Measurements from ENCODE around the gene SLC9A9. TPM values are rescaled to one million over a fixed set of nuclear protein-coding genes. Genes with fewer than 3 reads are reported as not detected.
"Not testable (repeated sequence)": the region's sequence is repeated elsewhere in the genome, so short reads cannot be mapped to it uniquely, and the experiment has no call there.

The SLC9A9 gene
- total and polyA plus RNA-seq, 8 donors = 0.28 to 5.9 (median 0.75) TPM

DNA sequence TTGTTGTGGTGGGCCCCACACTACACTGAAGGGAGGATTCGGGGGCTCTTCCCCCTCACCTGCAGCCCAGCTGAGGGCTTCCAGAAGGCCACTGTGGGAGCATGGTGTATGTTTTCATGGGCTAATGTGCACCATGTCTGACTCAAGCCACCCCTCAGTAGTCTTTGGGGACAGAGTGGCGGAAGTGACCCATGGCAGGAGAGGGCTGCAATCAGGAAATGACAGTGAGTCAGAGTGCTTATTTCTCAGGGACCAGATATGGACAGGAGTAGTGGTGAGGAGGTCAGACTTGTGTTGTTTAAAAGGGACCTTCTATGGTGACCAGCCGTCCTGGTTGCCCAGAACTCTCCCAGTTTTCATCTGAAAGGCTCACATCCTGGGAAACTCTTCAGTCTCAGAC is 32.8 kb upstream of the SLC9A9 start:
- Histone ChIP-seq H3K4me1 (no peaks in the 10 kb centered on the region), H3K9me3 (no peaks in the 10 kb centered on the region), H3K27ac (no peak overlapping the region), H3K4me3 (no peak overlapping the region), H3K27me3 (no peaks in the 10 kb centered on the region), H3K36me3 (no peaks in the 10 kb centered on the region)
- intact Hi-C loops (cut with DNase I) = loop anchor here in 1 of 3 donors (10.0 kb wide), 1 partner anchor 894 kb away; no protein-coding TSS in a partner anchor
- no peak for FAIRE-seq
- 61 to 82% methylated on average over 3 of the region's 3 CpGs for WGBS, 2 donors
- DNase-seq = no peak
- no peak for ATAC-seq
- TF ChIP-seq, protein P1, sequence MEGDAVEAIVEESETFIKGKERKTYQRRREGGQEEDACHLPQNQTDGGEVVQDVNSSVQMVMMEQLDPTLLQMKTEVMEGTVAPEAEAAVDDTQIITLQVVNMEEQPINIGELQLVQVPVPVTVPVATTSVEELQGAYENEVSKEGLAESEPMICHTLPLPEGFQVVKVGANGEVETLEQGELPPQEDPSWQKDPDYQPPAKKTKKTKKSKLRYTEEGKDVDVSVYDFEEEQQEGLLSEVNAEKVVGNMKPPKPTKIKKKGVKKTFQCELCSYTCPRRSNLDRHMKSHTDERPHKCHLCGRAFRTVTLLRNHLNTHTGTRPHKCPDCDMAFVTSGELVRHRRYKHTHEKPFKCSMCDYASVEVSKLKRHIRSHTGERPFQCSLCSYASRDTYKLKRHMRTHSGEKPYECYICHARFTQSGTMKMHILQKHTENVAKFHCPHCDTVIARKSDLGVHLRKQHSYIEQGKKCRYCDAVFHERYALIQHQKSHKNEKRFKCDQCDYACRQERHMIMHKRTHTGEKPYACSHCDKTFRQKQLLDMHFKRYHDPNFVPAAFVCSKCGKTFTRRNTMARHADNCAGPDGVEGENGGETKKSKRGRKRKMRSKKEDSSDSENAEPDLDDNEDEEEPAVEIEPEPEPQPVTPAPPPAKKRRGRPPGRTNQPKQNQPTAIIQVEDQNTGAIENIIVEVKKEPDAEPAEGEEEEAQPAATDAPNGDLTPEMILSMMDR (IDR thresholded peaks at IDR 0.05) = no peak

DNA sequence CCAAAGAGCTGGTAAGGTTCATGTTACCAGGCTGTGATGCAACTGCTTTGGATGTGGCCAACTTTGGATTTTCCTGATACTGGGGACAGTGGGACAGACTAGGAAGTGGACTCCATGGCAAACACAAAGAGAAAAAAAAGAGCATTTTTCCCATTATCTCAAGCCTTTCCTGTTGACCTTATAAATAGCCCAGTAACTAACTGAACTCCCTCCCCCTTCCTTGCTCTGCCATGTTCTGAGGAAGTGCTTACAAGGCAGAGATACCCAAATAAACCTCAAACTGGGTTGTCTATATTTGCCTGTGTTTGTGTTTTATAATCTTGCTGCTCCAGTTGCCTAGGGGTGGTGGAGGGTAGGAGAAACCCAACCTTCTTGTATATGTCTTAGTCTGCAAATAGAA is 27.3 kb upstream of the SLC9A9 start:
- intact Hi-C loops (cut with DNase I) = no loop called here
- no peaks in the 10 kb centered on the region for H3K4me1 ChIP-seq
- no peaks in the 10 kb centered on the region for H3K9me3 ChIP-seq
- FAIRE-seq (no peak), DNase-seq (no peak), ATAC-seq (no peak)
- H3K4me3 ChIP-seq = no peak overlapping the region
- no peaks in the 10 kb centered on the region for H3K27me3 ChIP-seq
- no peaks in the 10 kb centered on the region for H3K36me3 ChIP-seq
- H3K27ac ChIP-seq = no peak overlapping the region
- TF ChIP-seq, protein P1 (IDR thresholded peaks at IDR 0.05) = no peak

DNA sequence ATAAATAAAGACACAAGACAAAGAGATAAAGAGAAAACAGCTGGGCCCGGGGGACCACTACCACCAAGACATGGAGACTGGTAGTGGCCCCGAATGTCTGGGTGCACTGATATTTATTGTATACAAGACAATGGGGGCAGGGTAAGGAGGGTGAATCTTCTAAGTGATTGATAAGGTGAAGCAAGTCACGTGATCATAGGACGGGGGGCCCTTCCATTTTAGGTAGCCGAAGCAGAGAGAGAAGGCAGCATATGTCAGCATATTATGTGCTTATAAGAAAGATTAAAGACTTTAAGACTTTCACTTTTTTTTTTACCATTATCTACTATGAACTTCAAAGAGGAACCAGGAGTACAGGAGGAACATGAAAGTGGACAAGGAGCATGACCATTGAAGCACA is 25.3 kb upstream of the SLC9A9 start:
- FAIRE-seq; H3K4me3 ChIP-seq; H3K36me3 ChIP-seq; H3K27me3 ChIP-seq; H3K9me3 ChIP-seq; intact Hi-C loops (cut with DNase I); DNase-seq; H3K4me1 ChIP-seq; H3K27ac ChIP-seq; ATAC-seq: not testable (repeated sequence)
- WGBS, 2 donors = 80 to 91% methylated on average over 5 of the region's 5 CpGs

DNA sequence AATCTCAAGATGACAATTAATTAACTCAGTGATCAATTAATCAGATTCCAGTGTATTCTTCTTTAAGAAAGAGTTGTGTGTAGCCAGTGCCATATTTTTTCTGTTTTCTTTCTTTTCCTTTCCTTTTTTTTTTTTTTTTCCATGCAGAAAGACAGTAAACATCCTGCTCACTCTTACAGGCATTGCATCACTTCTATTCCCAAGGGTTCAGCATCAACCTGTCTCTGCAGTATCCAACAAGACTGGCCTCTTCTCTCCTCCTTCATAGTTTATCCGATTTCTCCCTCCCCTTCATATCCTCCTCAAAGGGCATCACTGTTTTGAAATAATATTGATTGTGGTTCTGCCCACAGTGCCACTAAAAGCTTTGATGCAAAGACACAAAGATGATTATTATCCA is 17.0 kb upstream of the SLC9A9 start:
- no peak for ATAC-seq

DNA sequence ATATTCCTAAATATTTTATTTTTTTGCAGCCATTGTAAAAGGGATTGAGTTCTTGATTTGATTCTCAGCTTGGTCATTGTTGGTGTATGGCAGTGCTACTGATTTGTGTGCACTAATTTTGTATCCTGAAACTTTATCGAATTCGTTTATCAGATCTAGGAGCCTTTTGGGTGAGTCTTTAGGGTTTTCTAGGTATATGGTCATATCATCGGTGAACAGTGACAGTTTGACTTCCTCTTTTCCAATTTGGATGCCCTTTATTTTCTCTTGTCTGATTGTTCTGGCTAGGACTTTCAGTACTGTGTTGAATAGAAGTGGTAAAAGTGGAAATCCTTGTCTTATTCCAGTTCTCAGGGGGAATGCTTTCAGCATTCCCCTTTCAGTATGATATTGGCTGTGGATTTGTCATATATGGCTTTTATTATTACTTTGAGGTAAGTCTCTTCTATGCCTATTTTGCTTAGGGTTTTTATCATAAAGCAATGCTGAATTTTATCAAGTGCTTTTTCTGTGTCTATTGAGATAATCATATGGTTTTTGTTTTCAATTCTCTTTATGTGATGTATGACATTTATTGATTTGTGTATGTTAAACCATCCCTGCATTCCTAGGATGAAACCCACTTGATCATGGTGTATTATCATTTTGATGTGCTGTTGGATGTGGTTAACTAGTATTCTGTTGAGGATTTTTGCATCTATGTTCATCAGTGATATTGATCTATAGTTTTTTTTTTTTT is 11.4 kb upstream of the SLC9A9 start:
- Histone ChIP-seq H3K36me3 (no peaks in the 10 kb centered on the region), H3K9me3 (no peaks in the 10 kb centered on the region), H3K4me1 (no peaks in the 10 kb centered on the region), H3K27ac (no peak overlapping the region), H3K4me3 (no peak overlapping the region), H3K27me3 (no peaks in the 10 kb centered on the region)
- FAIRE-seq = no peak
- 64 to 72% methylated on average over 3 of the region's 3 CpGs for WGBS, 2 donors
- intact Hi-C loops (cut with DNase I) = no loop called here
- DNase-seq = no peak
- TF ChIP-seq, protein P1 (IDR thresholded peaks at IDR 0.05) = no peak
- ATAC-seq = no peak

More for the DNA sequence above, 17.0 kb upstream of the SLC9A9 start:
- intact Hi-C loops (cut with DNase I) = no loop called here
- Histone ChIP-seq H3K27me3 (no peaks in the 10 kb centered on the region), H3K4me1 (no peaks in the 10 kb centered on the region), H3K36me3 (no peaks in the 10 kb centered on the region), H3K9me3 (no peaks in the 10 kb centered on the region), H3K27ac (no peak overlapping the region), H3K4me3 (no peak overlapping the region)
- 35 to 47% methylated on average over 1 of the region's 1 CpG for WGBS, 2 donors
- no peak for FAIRE-seq
- DNase-seq = no peak
- TF ChIP-seq, protein P1 (IDR thresholded peaks at IDR 0.05) = no peak
